ENCODE measurements around the gene C6orf15.

C6orf15 gene

GRCh38 chr6:31114970-31115849 is 2.8 kb upstream of the C6orf15 start:
- no peaks in the 10 kb centered on the region for H3K27me3 ChIP-seq

GRCh38 chr6:31114541-31114878 is 2.1 kb upstream of the C6orf15 start, which contains the start of gene PSORS1C1:
TSS of gene PSORS1C1 (plus strand) at chr6:31114800. CDS start at chr6:31129633, 14,833 bp downstream.
- H3K27me3 ChIP-seq: no peaks in the 10 kb centered on the region
- TF ChIP-seq Cebpa-rat (IDR thresholded peaks at IDR 0.05): no peak
- H3K27ac ChIP-seq: no peak within 1 kb of the TSS
- H3K4me3 ChIP-seq: no peak within 1 kb of the TSS
- H3K4me1 ChIP-seq: peaks cover 0 to 18% (median 0%) of the 10 kb centered on the region in 10 experiments; a peak in 6 of 20 replicates
- H3K9me3 ChIP-seq (replicated peaks in 1 of 11): no peaks in the 10 kb centered on the region
- H3K9ac ChIP-seq: no peak within 1 kb of the TSS
- peaks cover 0 to 3% (median 0%) of the 10 kb centered on the region in 11 experiments; a peak in 1 of 22 replicates for H4K20me1 ChIP-seq
- H3K36me3 ChIP-seq: no peaks in the 10 kb centered on the region
- peak within 1 kb of the TSS in 3 of 11 experiments; percentile 24 to 52 (median 31); a peak in 4 of 22 replicates for H3K4me2 ChIP-seq

More at GRCh38 chr6:31114970-31115849, 2.8 kb upstream of the C6orf15 start:
- H3K9ac ChIP-seq: no peak overlapping the region
- H3K4me2 ChIP-seq: peak overlapping the region in 3 of 11 experiments; percentile 24 to 52 (median 31); a peak in 4 of 22 replicates
- H3K4me1 ChIP-seq: peaks cover 0 to 18% (median 0%) of the 10 kb centered on the region in 10 experiments; a peak in 6 of 20 replicates
- H3K4me3 ChIP-seq: no peak overlapping the region
- no peak overlapping the region for H3K27ac ChIP-seq
- peaks cover 0 to 3% (median 0%) of the 10 kb centered on the region in 11 experiments; a peak in 1 of 22 replicates for H4K20me1 ChIP-seq
- TF ChIP-seq Cebpa-rat (IDR thresholded peaks at IDR 0.05): no peak
- no peaks in the 10 kb centered on the region for H3K36me3 ChIP-seq
- H3K9me3 ChIP-seq (replicated peaks in 1 of 11): no peaks in the 10 kb centered on the region

- Histone ChIP-seq H3K27ac (no peak overlapping the region), H3K4me3 (no peak overlapping the region)
Observed at GRCh38 chr6:31113861-31114540, 1.6 kb upstream of the C6orf15 start.

GRCh38 chr6:31111712-31112111 is 663 bp downstream of the C6orf15 start:
- Histone ChIP-seq H3K9me3 (replicated peaks in 1 of 11) (no peaks in the 10 kb centered on the region), H3K4me1 (peaks cover 0 to 29% (median 0%) of the 10 kb centered on the region in 10 experiments; a peak in 7 of 20 replicates), H3K9ac (no peak overlapping the region), H3K4me3 (no peak overlapping the region), H3K36me3 (no peaks in the 10 kb centered on the region), H3K27ac (no peak overlapping the region), H4K20me1 (peaks cover 0 to 3% (median 0%) of the 10 kb centered on the region in 11 experiments; a peak in 1 of 22 replicates), H3K4me2 (no peak overlapping the region), H3K27me3 (no peaks in the 10 kb centered on the region)
- no peak for TF ChIP-seq Cebpa-rat (IDR thresholded peaks at IDR 0.05)

More at GRCh38 chr6:31113861-31114540, 1.6 kb upstream of the C6orf15 start:
- H3K36me3 ChIP-seq: no peaks in the 10 kb centered on the region
- no peaks in the 10 kb centered on the region for H3K27me3 ChIP-seq
- H3K9ac ChIP-seq: no peak overlapping the region
- H3K4me2 ChIP-seq: no peak overlapping the region
- H4K20me1 ChIP-seq: peaks cover 0 to 3% (median 0%) of the 10 kb centered on the region in 11 experiments; a peak in 1 of 22 replicates
- H3K9me3 ChIP-seq (replicated peaks in 1 of 11): no peaks in the 10 kb centered on the region
- no peak for TF ChIP-seq Cebpa-rat (IDR thresholded peaks at IDR 0.05)
- H3K4me1 ChIP-seq: peaks cover 0 to 23% (median 0%) of the 10 kb centered on the region in 10 experiments; a peak in 6 of 20 replicates

- no peak overlapping the region for H3K9ac ChIP-seq
- no peak overlapping the region for H3K4me3 ChIP-seq
- H4K20me1 ChIP-seq: peaks cover 0 to 3% (median 0%) of the 10 kb centered on the region in 11 experiments; a peak in 1 of 22 replicates
- peaks cover 0 to 28% (median 0%) of the 10 kb centered on the region in 10 experiments; a peak in 7 of 20 replicates for H3K4me1 ChIP-seq
- no peaks in the 10 kb centered on the region for H3K27me3 ChIP-seq
- H3K9me3 ChIP-seq (replicated peaks in 1 of 11): no peaks in the 10 kb centered on the region
- H3K36me3 ChIP-seq: no peaks in the 10 kb centered on the region
- TF ChIP-seq Cebpa-rat (IDR thresholded peaks at IDR 0.05): no peak
- H3K27ac ChIP-seq: no peak overlapping the region
- no peak overlapping the region for H3K4me2 ChIP-seq
Observed at GRCh38 chr6:31110825-31111582, 1.4 kb downstream of the C6orf15 start.

GRCh38 chr6:31107052-31107451 is 5.3 kb downstream of the C6orf15 start:
- no peaks in the 10 kb centered on the region for H3K27me3 ChIP-seq
- no peaks in the 10 kb centered on the region for H3K9me3 ChIP-seq (replicated peaks in 1 of 11)
- H3K4me2 ChIP-seq: no peak overlapping the region
- peaks cover 0 to 13% (median 0%) of the 10 kb centered on the region in 10 experiments; a peak in 6 of 20 replicates for H3K4me1 ChIP-seq
- no peak overlapping the region for H3K4me3 ChIP-seq
- TF ChIP-seq Cebpa-rat (IDR thresholded peaks at IDR 0.05): no peak
- no peaks in the 10 kb centered on the region for H3K36me3 ChIP-seq
- H3K27ac ChIP-seq: no peak overlapping the region
- peaks cover 0 to 3% (median 0%) of the 10 kb centered on the region in 11 experiments; a peak in 1 of 22 replicates for H4K20me1 ChIP-seq
- no peak overlapping the region for H3K9ac ChIP-seq

- H3K27me3 ChIP-seq: no peaks in the 10 kb centered on the region
- no peak overlapping the region for H3K4me3 ChIP-seq
- H3K9ac ChIP-seq: no peak overlapping the region
- no peak overlapping the region for H3K4me2 ChIP-seq
- H4K20me1 ChIP-seq: no peaks in the 10 kb centered on the region
- H3K27ac ChIP-seq: no peak overlapping the region
- no peak for TF ChIP-seq Cebpa-rat (IDR thresholded peaks at IDR 0.05)
- H3K36me3 ChIP-seq: no peaks in the 10 kb centered on the region
- no peaks in the 10 kb centered on the region for H3K4me1 ChIP-seq
- H3K9me3 ChIP-seq (replicated peaks in 1 of 11): no peaks in the 10 kb centered on the region
Observed at GRCh38 chr6:31103136-31103535, 9.2 kb downstream of the C6orf15 start.

GRCh38 chr6:31098449-31098938 is 13.9 kb downstream of the C6orf15 start:
- Histone ChIP-seq H3K36me3 (no peaks in the 10 kb centered on the region), H3K27me3 (no peaks in the 10 kb centered on the region), H3K9me3 (replicated peaks in 1 of 11) (no peaks in the 10 kb centered on the region), H3K4me1 (peaks cover 31 to 42% (median 34%) of the 10 kb centered on the region in 10 experiments), H3K4me2 (no peak overlapping the region), H3K4me3 (no peak overlapping the region), H3K9ac (no peak overlapping the region), H3K27ac (no peak overlapping the region), H4K20me1 (no peaks in the 10 kb centered on the region)
- TF ChIP-seq Cebpa-rat (IDR thresholded peaks at IDR 0.05): no peak

Measured in BLaER1 treated with 17β-estradiol and CSF1 and Interleukin-3, amounts not matched to agents 10 nM and 100 nM (cell line).